ENCODE results near the gene FXYD6.
A peak's percentile ranks its signal among the peaks of the same experiment; 100 is the strongest.

The FXYD6 gene

GRCh38 chr11:117820516-117820915 lies 55.9 kb downstream of the FXYD6 start:
- no peak for DNase-seq
- Histone ChIP-seq H3K4me2 (ENCODE audit: low read depth, low read length) (no peak overlapping the region), H3K4me1 (ENCODE audit: low read length) (peaks cover 13% of the 10 kb centered on the region), H3K79me2 (ENCODE audit: low read length) (no peaks in the 10 kb centered on the region), H3K9me3 (replicated peaks; ENCODE audit: insufficient read depth, low read length) (no peaks in the 10 kb centered on the region), H4K20me1 (ENCODE audit: insufficient read depth, low read length) (no peaks in the 10 kb centered on the region), H3F3A (ENCODE audit: insufficient read depth, low read length) (no peaks in the 10 kb centered on the region; the same call in 1 of the 2 replicates), H3K27ac (ENCODE audit: low read length) (no peak overlapping the region), H2AFZ (ENCODE audit: low read length) (no peak overlapping the region), H3K9me2 (replicated peaks; ENCODE audit: insufficient read depth, low read length) (no peaks in the 10 kb centered on the region), H3K27me3 (replicated peaks; ENCODE audit: insufficient read depth, low read length) (peaks cover 32% of the 10 kb centered on the region), H3K36me3 (replicated peaks; ENCODE audit: insufficient read depth, low read length) (no peaks in the 10 kb centered on the region), H3K4me3 (ENCODE audit: low read length) (no peak overlapping the region), H3K9ac (ENCODE audit: low read length) (no peak overlapping the region)
- TF ChIP-seq, protein P1, sequence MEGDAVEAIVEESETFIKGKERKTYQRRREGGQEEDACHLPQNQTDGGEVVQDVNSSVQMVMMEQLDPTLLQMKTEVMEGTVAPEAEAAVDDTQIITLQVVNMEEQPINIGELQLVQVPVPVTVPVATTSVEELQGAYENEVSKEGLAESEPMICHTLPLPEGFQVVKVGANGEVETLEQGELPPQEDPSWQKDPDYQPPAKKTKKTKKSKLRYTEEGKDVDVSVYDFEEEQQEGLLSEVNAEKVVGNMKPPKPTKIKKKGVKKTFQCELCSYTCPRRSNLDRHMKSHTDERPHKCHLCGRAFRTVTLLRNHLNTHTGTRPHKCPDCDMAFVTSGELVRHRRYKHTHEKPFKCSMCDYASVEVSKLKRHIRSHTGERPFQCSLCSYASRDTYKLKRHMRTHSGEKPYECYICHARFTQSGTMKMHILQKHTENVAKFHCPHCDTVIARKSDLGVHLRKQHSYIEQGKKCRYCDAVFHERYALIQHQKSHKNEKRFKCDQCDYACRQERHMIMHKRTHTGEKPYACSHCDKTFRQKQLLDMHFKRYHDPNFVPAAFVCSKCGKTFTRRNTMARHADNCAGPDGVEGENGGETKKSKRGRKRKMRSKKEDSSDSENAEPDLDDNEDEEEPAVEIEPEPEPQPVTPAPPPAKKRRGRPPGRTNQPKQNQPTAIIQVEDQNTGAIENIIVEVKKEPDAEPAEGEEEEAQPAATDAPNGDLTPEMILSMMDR (IDR thresholded peaks at IDR 0.05; ENCODE audit: low read length), result no peak
- no peak for TF ChIP-seq EZH2 (optimal IDR thresholded peaks at IDR 0.05; ENCODE audit: low read depth, low read length)
- no peak for TF ChIP-seq EZH2phosphoT487 (IDR thresholded peaks at IDR 0.05; ENCODE audit: low read length)

DNA sequence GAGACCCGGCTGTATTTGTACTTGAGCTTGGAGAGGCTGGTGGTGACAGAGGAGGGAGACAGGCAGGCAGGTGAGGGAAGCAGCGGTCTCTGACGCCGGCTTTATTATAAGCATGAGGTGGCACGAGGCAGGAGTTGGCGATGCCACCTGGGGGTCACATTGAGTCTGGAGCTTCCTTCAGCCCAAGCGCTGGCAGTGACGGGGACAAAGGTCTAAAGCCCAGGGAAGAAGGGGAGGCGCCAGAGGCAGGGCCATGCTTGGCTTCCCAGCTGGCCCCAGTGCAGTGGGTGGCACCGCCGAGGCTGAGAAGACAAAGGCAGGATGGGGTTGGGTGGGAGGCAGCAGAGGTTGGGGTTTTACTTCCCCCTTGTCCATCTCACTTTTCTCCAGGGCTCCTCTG lies 56.4 kb downstream of the FXYD6 start:
- DNase-seq, result no peak
- H3K27ac ChIP-seq (ENCODE audit: low read length), result no peak overlapping the region
- no peak overlapping the region for H3K4me2 ChIP-seq (ENCODE audit: low read depth, low read length)
- no peak overlapping the region for H3K9ac ChIP-seq (ENCODE audit: low read length)
- no peaks in the 10 kb centered on the region for H3K79me2 ChIP-seq (ENCODE audit: low read length)
- H3K9me3 ChIP-seq (replicated peaks; ENCODE audit: insufficient read depth, low read length), result no peaks in the 10 kb centered on the region
- H3K27me3 ChIP-seq (replicated peaks; ENCODE audit: insufficient read depth, low read length), result peaks cover 27% of the 10 kb centered on the region
- no peak overlapping the region for H3K4me3 ChIP-seq (ENCODE audit: low read length)
- no peaks in the 10 kb centered on the region for H3K9me2 ChIP-seq (replicated peaks; ENCODE audit: insufficient read depth, low read length)
- no peaks in the 10 kb centered on the region; the same call in 1 of the 2 replicates for H3F3A ChIP-seq (ENCODE audit: insufficient read depth, low read length)
- peaks cover 18% of the 10 kb centered on the region for H3K4me1 ChIP-seq (ENCODE audit: low read length)
- H2AFZ ChIP-seq (ENCODE audit: low read length), result no peak overlapping the region
- TF ChIP-seq, protein P1 (IDR thresholded peaks at IDR 0.05; ENCODE audit: low read length), result no peak
- TF ChIP-seq EZH2phosphoT487 (IDR thresholded peaks at IDR 0.05; ENCODE audit: low read length) (no peak), EZH2 (optimal IDR thresholded peaks at IDR 0.05; ENCODE audit: low read depth, low read length) (no peak)
- H4K20me1 ChIP-seq (ENCODE audit: insufficient read depth, low read length), result no peaks in the 10 kb centered on the region
- H3K36me3 ChIP-seq (replicated peaks; ENCODE audit: insufficient read depth, low read length), result no peaks in the 10 kb centered on the region

DNA sequence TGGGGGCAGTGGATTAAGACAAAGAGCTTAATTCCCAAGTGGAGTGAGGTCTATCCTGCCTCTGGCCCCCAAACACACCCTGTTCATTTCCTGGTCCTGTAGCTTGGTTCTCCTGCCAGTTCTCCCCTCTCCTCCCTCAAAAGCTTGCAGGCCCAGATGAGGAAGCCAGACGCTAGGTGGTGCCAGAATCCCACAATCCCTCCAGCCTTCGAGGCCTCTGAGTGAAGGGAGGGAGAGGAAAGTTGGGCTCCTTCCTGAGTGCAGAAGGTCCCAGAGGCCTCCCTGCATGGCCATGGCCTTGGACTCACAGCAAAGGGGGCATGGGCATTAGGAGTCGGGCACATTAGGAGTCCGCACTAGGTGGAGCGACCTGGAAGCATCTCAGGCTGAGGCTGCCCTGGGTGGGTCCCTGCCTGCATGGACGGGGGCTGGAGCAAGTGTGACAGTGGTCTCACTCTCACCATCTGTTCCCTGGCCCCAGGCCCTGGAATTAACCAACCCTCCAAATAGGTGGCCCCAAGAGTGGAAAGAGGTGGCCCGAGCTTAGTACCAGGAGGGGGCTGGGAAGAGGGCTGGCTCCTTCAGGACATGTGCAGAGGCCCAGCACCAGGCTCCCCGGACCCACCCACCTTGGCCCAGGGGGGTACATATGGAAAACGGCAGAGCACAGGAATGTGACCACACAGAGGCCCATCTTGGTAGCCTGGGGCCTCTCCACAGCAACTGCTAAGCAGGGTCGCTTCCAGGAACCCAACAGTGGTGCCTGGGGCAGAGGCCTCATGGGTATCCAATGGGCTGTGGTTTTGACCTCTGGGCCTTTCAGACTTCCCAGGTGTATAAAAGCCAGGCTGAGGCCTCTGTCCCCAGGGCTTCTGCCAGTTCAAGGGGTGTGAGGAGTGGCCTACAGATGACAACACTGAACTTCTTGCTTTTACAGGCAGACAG lies 57.1 kb downstream of the FXYD6 start:
- Histone ChIP-seq H3F3A (ENCODE audit: insufficient read depth, low read length) (no peaks in the 10 kb centered on the region; the same call in 1 of the 2 replicates), H3K4me2 (ENCODE audit: low read depth, low read length) (no peak overlapping the region), H3K9ac (ENCODE audit: low read length) (no peak overlapping the region), H2AFZ (ENCODE audit: low read length) (no peak overlapping the region), H3K27ac (ENCODE audit: low read length) (no peak overlapping the region), H3K79me2 (ENCODE audit: low read length) (no peaks in the 10 kb centered on the region), H3K9me3 (replicated peaks; ENCODE audit: insufficient read depth, low read length) (no peaks in the 10 kb centered on the region), H3K4me3 (ENCODE audit: low read length) (no peak overlapping the region), H3K9me2 (replicated peaks; ENCODE audit: insufficient read depth, low read length) (no peaks in the 10 kb centered on the region), H3K36me3 (replicated peaks; ENCODE audit: insufficient read depth, low read length) (no peaks in the 10 kb centered on the region), H3K27me3 (replicated peaks; ENCODE audit: insufficient read depth, low read length) (peaks cover 20% of the 10 kb centered on the region), H4K20me1 (ENCODE audit: insufficient read depth, low read length) (no peaks in the 10 kb centered on the region), H3K4me1 (ENCODE audit: low read length) (peaks cover 25% of the 10 kb centered on the region)
- TF ChIP-seq EZH2 (optimal IDR thresholded peaks at IDR 0.05; ENCODE audit: low read depth, low read length) (no peak), EZH2phosphoT487 (IDR thresholded peaks at IDR 0.05; ENCODE audit: low read length) (no peak)
- TF ChIP-seq, protein P1 (IDR thresholded peaks at IDR 0.05; ENCODE audit: low read length), result peak; percentile 58
- DNase-seq, result peak; percentile 39
